BLaER1 treated with 17β-estradiol and CSF1 and Interleukin-3, amounts not matched to agents 10 nM and 100 nM (cell line): Measurements from ENCODE around the gene OR2A42.
"Not testable (repeated sequence)": the region's sequence is repeated elsewhere in the genome, so short reads cannot be mapped to it uniquely, and the experiment has no call there.

Source experiments
- H3K27ac ChIP-seq, 11 experiments: shearing (Covaris generic); formaldehyde crosslinking; 2 replicates each; pipeline ENCODE4 v1.8.1; 2022
- H3K27me3 ChIP-seq, 11 experiments: shearing (Covaris generic); formaldehyde crosslinking; 2 replicates each; pipeline ENCODE4 v1.8.1; 2022
- H3K36me3 ChIP-seq, 11 experiments: shearing (Covaris generic); formaldehyde crosslinking; 2 replicates each; pipeline ENCODE4 v1.8.1; 2022
- H3K4me1 ChIP-seq, 10 experiments: shearing (Covaris generic); formaldehyde crosslinking; 2 replicates each; pipeline ENCODE4 v1.8.1; 2022
- H3K4me2 ChIP-seq, 11 experiments: shearing (Covaris generic); formaldehyde crosslinking; 2 replicates each; pipeline ENCODE4 v1.8.1; 2022
- H3K4me3 ChIP-seq, 10 experiments: shearing (Covaris generic); formaldehyde crosslinking; 2 replicates each; pipeline ENCODE4 v1.8.1; 2022
- H3K9ac ChIP-seq, 11 experiments: shearing (Covaris generic); formaldehyde crosslinking; 2 replicates each; pipeline ENCODE4 v1.8.1; 2022
- H3K9me3 ChIP-seq, 11 experiments: shearing (Covaris generic); formaldehyde crosslinking; replicated peaks in 1 of 11; 2 replicates each; pipeline ENCODE4 v1.8.1; 2022
- H4K20me1 ChIP-seq, 11 experiments: shearing (Covaris generic); formaldehyde crosslinking; 2 replicates each; pipeline ENCODE4 v1.8.1; 2022

Gene OR2A42, protein sequence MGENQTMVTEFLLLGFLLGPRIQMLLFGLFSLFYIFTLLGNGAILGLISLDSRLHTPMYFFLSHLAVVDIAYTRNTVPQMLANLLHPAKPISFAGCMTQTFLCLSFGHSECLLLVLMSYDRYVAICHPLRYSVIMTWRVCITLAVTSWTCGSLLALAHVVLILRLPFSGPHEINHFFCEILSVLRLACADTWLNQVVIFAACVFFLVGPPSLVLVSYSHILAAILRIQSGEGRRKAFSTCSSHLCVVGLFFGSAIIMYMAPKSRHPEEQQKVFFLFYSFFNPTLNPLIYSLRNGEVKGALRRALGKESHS

DNA sequence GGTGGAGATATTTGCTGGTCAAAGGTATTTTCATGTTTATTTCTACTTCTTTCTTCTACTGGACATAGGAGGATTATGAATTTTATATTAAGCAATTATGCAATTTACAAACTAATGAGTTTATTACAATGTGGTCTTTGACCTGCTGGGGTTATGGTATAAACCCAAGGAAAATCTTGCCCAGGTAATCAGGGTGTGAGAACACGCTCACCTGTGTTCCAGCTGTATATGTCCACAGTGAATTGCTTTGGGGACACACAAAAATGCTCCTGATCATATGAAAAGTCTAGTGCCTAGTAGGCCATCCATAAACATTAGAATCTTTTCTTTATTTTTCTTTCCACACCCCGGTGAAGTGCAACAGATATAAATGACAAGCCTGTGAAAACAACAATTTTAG, at the start of gene OR2A42:
TSS of gene OR2A42 (minus strand) at position 241 of the 400 bp plus-strand sequence. CDS start 6,762 bp downstream, outside the sequence.
- not testable (repeated sequence) for H3K9me3 ChIP-seq, H3K4me1 ChIP-seq, H3K27ac ChIP-seq, H4K20me1 ChIP-seq, H3K27me3 ChIP-seq, H3K9ac ChIP-seq, H3K4me3 ChIP-seq, H3K4me2 ChIP-seq, H3K36me3 ChIP-seq

DNA sequence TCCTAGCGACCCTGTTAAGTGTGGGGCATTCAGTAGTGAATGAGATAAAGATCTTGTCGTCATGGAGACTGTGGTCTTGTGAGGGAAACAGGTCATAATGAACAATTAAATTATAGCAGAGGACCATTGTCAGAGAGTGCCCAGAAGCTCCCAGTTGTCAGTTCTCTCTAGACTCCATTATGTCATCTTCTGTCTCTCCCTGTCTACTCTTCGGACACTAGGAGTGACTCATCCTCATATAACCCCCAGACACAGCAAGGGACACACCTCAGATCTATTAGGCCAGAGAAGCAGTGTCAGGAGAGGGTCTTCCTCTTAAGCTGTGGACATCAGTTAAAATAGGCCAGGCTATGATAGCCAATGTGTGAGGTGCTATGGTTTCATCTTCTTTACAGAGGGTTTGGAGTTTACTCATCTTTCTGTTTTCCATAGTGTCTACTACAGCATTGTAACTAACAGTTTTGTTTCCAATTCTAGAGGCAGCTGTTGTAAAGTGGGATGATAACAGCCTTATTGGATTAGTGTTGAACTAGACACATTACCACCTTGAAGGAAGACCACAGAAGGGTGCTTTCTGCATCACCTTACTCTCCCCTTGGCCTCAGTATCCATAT, 47.9 kb upstream of the OR2A42 start:
- H3K4me1 ChIP-seq, H3K4me3 ChIP-seq, H3K9ac ChIP-seq, H3K36me3 ChIP-seq, H3K4me2 ChIP-seq, H3K27ac ChIP-seq, H3K9me3 ChIP-seq, H4K20me1 ChIP-seq, H3K27me3 ChIP-seq: not testable (repeated sequence)

DNA sequence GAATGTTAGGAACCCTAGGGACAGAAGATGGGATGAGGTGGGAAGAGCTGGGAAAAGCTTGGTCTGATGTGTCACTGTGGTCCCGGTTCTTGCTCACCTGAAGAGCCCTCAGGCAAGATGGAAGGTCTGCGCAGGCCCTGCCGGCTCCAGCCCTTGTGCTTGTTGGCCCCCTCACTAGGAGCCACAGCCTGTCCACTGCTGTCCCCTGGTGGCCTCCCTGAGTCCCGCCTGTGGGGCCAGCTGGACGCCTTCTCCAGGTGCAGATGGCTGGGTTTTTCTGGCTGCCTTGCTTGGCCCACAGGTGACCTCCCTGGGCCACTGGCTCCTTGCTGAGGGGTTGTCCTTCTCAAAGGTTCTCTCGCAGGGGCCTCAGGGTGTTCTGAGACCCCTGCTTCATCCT, 44.3 kb upstream of the OR2A42 start:
- not testable (repeated sequence) for H3K27me3 ChIP-seq, H3K9me3 ChIP-seq, H3K4me2 ChIP-seq, H3K4me3 ChIP-seq, H3K9ac ChIP-seq, H3K36me3 ChIP-seq, H3K4me1 ChIP-seq, H4K20me1 ChIP-seq, H3K27ac ChIP-seq

DNA sequence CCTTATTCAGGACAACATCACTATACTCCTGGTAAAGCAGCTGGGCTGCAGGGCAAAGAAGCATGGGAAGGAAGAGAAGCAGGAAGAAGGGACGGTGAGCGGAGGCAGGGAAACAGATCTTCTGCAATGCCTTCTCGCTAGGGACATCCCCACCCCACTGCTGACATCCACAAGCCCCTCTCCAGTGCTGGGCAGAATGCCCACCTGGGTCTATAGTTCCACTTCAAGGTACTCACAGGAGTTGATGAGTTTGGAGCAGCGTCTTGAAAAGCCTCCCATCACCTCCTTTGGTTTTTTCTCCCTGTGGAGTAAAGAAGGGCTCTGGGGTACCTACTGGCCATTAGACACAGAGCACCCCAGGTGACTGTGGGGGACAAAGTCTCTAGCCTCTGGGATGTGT, 43.1 kb upstream of the OR2A42 start:
- not testable (repeated sequence) for H3K27ac ChIP-seq, H4K20me1 ChIP-seq, H3K4me3 ChIP-seq, H3K9ac ChIP-seq, H3K27me3 ChIP-seq, H3K4me1 ChIP-seq, H3K9me3 ChIP-seq, H3K36me3 ChIP-seq, H3K4me2 ChIP-seq

DNA sequence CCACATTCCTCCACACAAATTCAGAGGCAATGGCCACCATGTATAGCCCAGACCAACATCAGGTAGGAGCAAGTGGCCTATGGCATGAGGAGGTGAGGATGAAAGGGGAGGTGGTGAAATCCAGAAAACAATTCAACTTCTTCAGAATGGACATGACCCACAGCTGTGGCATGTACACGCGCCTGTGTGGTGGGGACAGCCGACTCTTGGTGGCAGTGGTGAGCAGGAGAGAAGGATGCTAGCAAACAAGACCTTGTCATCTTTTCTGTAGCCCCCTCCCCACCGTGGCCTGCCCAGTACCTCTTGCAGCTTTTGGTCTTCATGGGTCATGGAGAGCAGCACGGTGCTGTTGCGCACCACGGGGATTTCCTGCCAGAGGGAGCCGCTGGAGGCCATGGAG, 42.6 kb upstream of the OR2A42 start:
- H4K20me1 ChIP-seq, H3K36me3 ChIP-seq, H3K9me3 ChIP-seq, H3K27me3 ChIP-seq, H3K4me1 ChIP-seq, H3K4me3 ChIP-seq, H3K4me2 ChIP-seq, H3K27ac ChIP-seq, H3K9ac ChIP-seq: not testable (repeated sequence)

DNA sequence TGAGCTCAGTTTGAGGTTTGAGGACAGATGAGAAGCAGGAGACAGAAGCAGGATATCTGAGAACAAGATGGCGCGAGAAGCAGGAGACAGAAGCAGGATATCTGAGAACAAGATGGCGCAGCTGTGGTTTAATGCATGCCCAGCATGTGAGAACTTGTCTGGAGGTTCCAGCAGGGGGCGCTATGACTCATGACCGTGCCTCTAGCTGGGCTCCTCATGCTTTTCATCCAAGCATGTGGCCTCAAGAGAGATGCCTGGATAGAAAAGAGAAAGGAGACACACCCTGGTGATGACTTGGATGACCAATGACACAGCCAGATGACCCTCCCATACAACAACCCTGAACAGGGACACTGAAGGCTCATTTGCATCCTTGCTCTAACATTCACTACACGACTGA, 40.6 kb upstream of the OR2A42 start:
- H3K27ac ChIP-seq, H3K9ac ChIP-seq, H4K20me1 ChIP-seq, H3K27me3 ChIP-seq, H3K4me2 ChIP-seq, H3K36me3 ChIP-seq, H3K9me3 ChIP-seq, H3K4me3 ChIP-seq, H3K4me1 ChIP-seq: not testable (repeated sequence)

DNA sequence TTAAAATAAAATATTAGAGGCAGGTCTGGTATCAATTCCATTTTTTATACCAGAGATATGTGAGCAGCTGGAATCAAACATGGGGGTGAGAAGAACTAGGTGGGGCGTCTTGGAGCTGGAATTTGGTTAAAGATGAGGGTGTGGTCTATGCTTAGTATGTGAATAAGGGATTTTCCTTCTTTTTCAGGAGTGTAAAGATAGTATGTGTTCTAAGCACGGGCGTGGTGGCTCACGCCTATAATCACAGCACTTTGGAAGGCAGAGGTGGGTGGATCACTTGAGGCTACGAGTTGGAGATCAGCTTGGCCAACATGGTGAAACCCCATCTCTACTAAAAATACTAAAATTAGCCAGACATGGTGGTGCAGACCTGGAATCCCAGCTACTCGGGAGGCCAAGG, 35.9 kb upstream of the OR2A42 start:
- H3K9ac ChIP-seq, H3K36me3 ChIP-seq, H3K27ac ChIP-seq, H3K27me3 ChIP-seq, H3K4me2 ChIP-seq, H4K20me1 ChIP-seq, H3K4me3 ChIP-seq, H3K4me1 ChIP-seq, H3K9me3 ChIP-seq: not testable (repeated sequence)

DNA sequence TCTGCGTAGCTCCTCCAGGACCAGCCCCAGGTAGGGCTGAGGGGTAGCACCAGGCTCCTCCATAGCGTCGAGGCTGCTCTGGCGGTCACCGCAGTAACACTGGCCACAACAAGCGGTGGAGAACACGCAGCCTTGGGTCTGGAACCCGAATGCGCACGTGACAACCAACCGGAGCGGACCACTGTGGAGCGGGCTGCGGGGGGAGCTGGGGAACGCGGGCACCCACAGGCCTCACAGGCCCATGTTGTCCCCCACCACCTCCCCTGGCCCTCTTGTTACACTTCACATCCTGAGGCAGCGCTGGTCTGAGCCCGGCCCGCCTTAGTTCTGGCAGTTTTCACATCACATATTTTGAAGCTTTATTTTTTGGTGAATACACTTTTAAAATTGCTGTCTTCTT, 29.8 kb upstream of the OR2A42 start, which contains the start of gene CTAGE8:
TSS of gene CTAGE8 (minus strand) at position 101 of the 400 bp plus-strand sequence. CDS start at position 63, 38 bp downstream.
- not testable (repeated sequence) for H3K27me3 ChIP-seq, H3K9me3 ChIP-seq, H3K4me2 ChIP-seq, H3K4me3 ChIP-seq, H3K9ac ChIP-seq, H3K36me3 ChIP-seq, H4K20me1 ChIP-seq, H3K27ac ChIP-seq, H3K4me1 ChIP-seq

DNA sequence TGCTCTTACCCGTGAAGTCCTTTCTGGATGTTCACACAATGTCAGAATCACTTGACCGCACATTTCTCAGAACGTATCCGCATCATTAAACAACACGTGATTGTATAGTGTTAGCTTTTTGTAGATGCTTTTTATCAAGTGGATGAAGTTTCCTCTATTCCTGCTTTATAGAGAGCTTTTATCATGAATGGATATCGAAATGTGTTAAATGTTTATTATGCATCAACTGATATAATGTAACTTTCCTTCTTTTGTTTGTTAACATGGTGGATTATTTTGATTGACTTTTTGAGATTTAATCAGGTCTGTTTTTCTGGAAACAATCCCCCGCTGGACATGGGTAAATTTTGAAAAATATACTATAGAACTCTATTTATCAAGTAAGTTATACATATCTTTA, 25.3 kb upstream of the OR2A42 start, which contains the start of gene OR2A7:
TSS of gene OR2A7 (minus strand) at position 101 of the 400 bp plus-strand sequence. CDS start 5,164 bp downstream, outside the sequence.
- H3K9ac ChIP-seq, H3K27me3 ChIP-seq: not testable (repeated sequence)

DNA sequence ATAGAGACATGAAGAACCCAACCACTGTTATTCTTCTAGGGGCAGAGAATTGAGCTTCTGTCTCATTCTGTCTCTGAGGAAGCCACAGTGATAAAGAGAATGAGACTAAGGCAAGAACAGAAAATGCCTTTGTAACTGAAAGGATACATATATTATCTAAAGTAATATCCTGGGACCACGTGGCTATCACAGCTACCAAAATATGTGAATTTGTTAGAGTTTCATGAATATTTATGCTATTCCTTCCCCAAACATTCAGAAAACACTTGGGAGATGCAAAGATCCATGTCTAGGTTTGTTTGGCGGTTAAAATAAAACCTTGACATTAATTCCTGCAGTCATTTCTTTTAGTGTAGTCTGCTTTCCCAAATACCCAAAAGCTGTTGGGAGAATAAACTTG, 22.7 kb upstream of the OR2A42 start:
- H3K4me2 ChIP-seq, H3K4me1 ChIP-seq, H3K4me3 ChIP-seq, H3K9ac ChIP-seq, H3K27ac ChIP-seq, H4K20me1 ChIP-seq, H3K27me3 ChIP-seq, H3K36me3 ChIP-seq, H3K9me3 ChIP-seq: not testable (repeated sequence)

More for the DNA sequence above, 25.3 kb upstream of the OR2A42 start, which contains the start of gene OR2A7:
- not testable (repeated sequence) for H4K20me1 ChIP-seq, H3K4me1 ChIP-seq, H3K9me3 ChIP-seq, H3K4me3 ChIP-seq, H3K27ac ChIP-seq, H3K36me3 ChIP-seq, H3K4me2 ChIP-seq

DNA sequence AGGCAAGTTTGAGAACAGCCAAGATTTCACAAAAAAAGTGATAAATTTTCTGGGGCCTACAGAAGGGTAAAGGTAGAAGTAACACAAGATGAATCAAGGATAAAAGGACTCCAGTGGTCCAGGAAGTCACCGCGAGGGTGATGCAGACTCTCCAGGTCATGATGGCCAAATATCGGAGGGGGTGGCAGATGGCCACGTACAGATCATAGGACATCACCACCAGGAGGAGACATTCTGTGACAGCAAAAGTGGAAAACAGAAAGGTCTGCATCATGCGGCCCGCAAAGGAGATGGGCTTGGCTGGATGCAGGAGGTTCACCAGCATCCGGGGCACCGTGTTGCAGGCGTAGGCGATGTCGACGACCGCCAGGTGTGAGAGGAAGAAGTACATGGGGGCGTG, 19.7 kb upstream of the OR2A42 start:
- not testable (repeated sequence) for H3K4me2 ChIP-seq, H3K4me3 ChIP-seq, H3K27me3 ChIP-seq, H3K9me3 ChIP-seq, H3K27ac ChIP-seq, H3K9ac ChIP-seq, H4K20me1 ChIP-seq, H3K36me3 ChIP-seq, H3K4me1 ChIP-seq
